LNCaP clone FGC (cell line): ENCODE measurements around the gene CEP162.
"Not testable (repeated sequence)": the region's sequence is repeated elsewhere in the genome, so short reads cannot be mapped to it uniquely, and the experiment has no call there.

ENCODE experiments used
- DNase-seq: peaks from one replicate; pipeline ENCODE4 v3.0.0-alpha.2; 2011; ENCODE audit warnings: low read depth
- H3K4me3 ChIP-seq: 2 replicates; pipeline ENCODE4 v1.5.1; 2011; ENCODE audit warnings: mild to moderate bottlenecking, low read depth, low read length, control low read depth
- TF ChIP-seq, protein P1 (sequence below): IDR thresholded peaks from 2 replicates; pipeline ENCODE4 v1.5.1; 2012; ENCODE audit warnings: mild to moderate bottlenecking; ENCODE audit not compliant: control insufficient read depth, insufficient read depth; ENCODE audit errors: extremely low read depth

CEP162 gene

DNA sequence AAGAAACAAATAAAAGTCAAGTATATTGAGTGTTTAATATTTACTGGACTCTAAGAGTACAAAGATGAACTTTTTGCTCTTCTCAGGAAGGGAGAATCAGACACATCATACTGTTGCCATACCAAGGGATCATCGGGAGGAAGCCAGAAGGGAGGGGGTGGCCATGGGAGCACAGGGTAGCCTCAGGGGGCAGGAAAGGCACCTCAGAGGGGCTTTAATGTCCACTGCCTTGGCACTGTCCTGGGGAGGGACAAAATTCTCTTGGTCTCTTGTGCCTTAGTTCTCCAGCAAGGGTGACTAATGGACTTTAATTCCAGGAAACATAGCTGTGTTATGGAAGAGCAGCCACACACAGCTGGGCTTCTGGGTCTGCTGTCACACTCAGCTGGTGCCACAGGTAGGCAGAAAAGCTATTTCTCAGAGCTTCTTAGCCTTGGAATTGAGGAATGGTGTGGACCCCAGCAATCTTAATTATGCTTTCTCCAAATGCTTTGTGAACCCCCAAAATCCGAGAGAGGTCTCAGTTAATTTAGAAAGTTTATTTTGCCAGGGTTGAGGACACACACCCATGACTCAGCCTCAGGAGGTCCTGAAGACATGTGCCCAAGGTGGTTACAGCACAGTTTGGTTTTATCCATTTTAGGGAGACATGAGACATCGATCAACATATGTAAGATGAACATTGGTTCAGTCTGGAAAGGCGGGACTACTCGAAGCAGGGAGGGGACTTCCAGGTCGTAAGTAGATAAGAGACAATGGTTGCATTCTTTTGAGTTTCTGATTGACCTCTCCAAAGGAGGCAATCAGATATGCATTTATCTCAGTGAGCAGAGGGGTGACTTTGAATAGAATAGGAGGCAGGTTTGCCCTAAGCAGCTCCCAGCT lies 140.7 kb downstream of the CEP162 start:
- no peak for DNase-seq
- TF ChIP-seq, protein P1, sequence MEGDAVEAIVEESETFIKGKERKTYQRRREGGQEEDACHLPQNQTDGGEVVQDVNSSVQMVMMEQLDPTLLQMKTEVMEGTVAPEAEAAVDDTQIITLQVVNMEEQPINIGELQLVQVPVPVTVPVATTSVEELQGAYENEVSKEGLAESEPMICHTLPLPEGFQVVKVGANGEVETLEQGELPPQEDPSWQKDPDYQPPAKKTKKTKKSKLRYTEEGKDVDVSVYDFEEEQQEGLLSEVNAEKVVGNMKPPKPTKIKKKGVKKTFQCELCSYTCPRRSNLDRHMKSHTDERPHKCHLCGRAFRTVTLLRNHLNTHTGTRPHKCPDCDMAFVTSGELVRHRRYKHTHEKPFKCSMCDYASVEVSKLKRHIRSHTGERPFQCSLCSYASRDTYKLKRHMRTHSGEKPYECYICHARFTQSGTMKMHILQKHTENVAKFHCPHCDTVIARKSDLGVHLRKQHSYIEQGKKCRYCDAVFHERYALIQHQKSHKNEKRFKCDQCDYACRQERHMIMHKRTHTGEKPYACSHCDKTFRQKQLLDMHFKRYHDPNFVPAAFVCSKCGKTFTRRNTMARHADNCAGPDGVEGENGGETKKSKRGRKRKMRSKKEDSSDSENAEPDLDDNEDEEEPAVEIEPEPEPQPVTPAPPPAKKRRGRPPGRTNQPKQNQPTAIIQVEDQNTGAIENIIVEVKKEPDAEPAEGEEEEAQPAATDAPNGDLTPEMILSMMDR = no peak
- H3K4me3 ChIP-seq = no peak overlapping the region

DNA sequence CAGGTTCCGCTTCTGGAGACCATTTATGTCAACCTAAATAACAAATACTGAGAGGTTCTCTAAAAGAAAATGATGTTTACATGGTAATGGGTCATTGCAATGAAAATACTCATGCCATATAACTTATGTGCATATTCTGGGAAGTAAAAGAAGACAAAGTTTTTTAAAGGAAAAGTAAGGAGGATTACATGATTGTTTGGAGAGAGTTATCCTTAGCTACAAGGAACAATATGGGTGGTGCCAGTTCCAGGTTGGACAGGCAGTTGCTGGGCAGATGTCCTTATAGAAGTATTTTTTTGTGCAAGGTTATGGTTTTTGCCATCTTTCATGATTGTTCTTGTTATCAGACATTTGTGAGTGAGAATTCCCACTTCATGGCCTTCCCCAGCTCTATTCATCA lies 141.4 kb downstream of the CEP162 start:
- DNase-seq = no peak
- TF ChIP-seq, protein P1 = no peak
- H3K4me3 ChIP-seq = no peak overlapping the region

DNA sequence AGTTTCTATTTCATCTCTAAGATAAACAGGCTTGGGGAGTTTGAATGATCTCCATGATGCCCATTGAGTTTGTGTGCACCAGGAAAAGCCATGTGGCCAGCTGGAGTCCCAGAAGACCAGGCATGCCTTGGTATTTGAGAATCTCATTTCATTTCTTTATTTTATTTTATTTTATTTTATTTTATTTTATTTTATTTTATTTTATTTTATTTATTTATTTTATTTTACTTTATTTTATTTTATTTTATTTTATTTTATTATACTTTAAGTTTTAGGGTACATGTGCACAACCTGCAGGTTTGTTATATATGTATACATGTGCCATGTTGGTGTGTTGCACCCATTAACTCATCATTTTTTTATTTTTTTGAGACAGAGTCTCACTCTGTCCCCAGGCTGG lies 142.7 kb downstream of the CEP162 start:
- not testable (repeated sequence) for DNase-seq, H3K4me3 ChIP-seq

DNA sequence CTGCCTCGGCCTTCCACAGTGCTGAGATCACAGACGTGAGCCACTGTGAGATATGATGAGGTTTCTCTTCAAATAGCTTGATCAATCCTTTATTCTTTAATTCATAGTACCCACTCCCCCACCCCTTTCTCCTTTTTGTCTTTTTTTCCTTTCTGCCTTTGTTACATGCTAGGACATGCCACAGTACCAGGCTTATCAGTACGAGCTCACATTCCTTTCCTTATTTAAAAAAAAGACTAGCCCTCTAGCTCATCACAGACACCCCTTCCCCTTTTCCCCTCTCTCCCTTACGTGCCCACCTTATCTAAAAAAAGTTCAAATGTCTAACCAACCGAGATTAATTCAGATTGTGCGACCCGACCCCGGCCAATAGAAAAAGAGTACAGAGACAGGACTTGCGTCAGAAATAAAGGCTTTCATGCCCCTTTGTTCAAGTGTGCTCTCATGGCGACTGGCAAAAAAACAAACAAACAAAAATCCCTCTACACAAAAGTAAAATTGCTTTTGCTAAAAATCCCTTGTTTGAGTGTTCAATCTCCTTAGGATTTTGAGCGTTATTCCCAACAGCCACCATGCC lies 144.7 kb downstream of the CEP162 start:
- no peak for DNase-seq
- TF ChIP-seq, protein P1 = no peak
- no peak overlapping the region for H3K4me3 ChIP-seq

DNA sequence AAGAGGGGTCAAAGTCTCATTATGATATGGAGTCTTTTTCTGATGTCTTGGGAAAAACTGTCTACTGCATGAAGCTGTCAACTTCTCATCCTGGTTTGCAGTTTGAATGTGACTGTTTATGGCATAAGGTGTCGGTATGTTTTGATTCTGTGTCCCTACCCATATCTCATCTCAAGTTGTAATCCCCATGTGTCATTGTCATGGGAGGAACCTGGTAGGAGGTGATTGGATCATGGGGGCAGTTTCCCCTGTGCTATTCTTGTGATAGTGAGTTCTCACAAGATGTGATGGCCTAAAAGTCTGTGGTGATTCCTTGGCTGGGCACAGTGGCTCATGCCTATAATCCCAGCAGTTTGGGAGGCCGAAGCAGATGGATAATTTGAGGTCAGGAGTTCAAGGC lies 146.2 kb downstream of the CEP162 start:
- no peak for DNase-seq
- H3K4me3 ChIP-seq = no peak overlapping the region
- TF ChIP-seq, protein P1 = no peak

DNA sequence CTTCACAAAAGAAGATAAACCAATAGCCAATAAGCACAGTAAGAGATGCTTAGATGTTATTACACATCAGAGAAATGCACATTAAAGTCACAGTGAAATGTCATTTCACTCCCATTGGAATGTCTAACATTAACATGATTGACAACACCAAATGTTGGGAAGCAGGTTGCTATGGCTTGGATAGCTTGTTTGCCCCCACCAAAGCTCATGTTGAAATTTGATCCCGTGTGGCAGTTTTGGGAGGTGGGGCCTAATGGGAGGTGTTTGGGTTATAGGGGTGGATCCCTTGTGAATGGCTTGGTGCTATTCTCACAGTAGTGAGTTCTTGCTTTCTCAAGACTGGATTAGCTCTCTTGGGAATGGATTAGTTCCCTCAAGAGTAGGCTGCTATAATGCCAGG lies 149.1 kb downstream of the CEP162 start:
- TF ChIP-seq, protein P1 = no peak
- H3K4me3 ChIP-seq = no peak overlapping the region
- no peak for DNase-seq

DNA sequence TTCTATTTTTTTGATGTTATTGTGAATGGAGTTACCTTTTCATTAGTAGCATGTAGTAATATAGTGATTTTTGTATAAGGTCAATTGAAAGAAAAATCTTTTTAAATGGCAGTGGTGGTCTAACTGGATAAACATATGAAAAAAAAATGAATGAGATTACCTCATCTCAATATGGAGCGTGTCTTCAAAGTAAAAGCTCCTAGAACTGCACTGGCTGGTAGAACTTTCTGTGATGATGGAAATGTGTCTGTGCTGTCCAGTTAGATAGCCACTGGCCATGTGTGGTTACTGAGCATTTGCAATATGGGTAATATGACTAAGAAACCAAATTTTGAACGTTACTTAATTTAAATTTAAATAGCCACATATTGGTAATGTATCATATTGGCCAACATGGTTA lies 149.8 kb downstream of the CEP162 start:
- no peak overlapping the region for H3K4me3 ChIP-seq
- TF ChIP-seq, protein P1 = no peak
- DNase-seq = no peak
